HFF-Myc (cell line): ENCODE results near the gene TNIP2.
"Not testable (repeated sequence)": the region's sequence is repeated elsewhere in the genome, so short reads cannot be mapped to it uniquely, and the experiment has no call there.

Experiments
- DNase-seq: peaks from one replicate; pipeline ENCODE4 v3.0.0-alpha.2; 2011; ENCODE audit warnings: low read depth; ENCODE audit errors: extremely low read depth
- H3K4me3 ChIP-seq: replicated peaks from 2 replicates; pipeline ENCODE4 v1.5.1; 2011; ENCODE audit warnings: low read depth, mild to moderate bottlenecking, control low read depth, low read length
- TF ChIP-seq, protein P1 (sequence below): IDR thresholded peaks from 2 replicates; pipeline ENCODE4 v1.5.1; 2012; ENCODE audit warnings: mild to moderate bottlenecking, low read depth, low read length, control low read depth; ENCODE audit errors: missing control alignments

Gene TNIP2

DNA sequence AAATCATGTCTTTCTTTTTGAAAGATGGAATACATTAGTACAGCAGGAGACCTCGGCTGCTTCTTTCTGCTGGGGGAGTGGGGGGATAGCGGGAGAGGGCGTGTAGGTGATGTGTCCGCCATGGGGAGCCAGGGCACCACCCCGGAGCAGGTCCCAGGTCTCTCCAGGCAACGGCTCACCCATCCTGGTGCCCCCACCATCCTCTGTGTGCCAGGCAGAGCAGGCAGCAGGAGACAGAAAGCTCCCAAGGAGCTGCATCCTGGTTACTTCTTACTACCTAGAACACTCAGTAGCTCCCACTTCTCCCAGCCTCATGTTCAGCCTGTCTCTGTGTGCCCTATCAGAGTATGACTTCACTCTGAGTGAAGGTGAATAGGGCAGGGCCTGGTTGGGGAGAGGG lies 23.6 kb downstream of the TNIP2 start:
- no peak for DNase-seq
- TF ChIP-seq, protein P1, sequence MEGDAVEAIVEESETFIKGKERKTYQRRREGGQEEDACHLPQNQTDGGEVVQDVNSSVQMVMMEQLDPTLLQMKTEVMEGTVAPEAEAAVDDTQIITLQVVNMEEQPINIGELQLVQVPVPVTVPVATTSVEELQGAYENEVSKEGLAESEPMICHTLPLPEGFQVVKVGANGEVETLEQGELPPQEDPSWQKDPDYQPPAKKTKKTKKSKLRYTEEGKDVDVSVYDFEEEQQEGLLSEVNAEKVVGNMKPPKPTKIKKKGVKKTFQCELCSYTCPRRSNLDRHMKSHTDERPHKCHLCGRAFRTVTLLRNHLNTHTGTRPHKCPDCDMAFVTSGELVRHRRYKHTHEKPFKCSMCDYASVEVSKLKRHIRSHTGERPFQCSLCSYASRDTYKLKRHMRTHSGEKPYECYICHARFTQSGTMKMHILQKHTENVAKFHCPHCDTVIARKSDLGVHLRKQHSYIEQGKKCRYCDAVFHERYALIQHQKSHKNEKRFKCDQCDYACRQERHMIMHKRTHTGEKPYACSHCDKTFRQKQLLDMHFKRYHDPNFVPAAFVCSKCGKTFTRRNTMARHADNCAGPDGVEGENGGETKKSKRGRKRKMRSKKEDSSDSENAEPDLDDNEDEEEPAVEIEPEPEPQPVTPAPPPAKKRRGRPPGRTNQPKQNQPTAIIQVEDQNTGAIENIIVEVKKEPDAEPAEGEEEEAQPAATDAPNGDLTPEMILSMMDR: no peak
- H3K4me3 ChIP-seq: no peak overlapping the region

DNA sequence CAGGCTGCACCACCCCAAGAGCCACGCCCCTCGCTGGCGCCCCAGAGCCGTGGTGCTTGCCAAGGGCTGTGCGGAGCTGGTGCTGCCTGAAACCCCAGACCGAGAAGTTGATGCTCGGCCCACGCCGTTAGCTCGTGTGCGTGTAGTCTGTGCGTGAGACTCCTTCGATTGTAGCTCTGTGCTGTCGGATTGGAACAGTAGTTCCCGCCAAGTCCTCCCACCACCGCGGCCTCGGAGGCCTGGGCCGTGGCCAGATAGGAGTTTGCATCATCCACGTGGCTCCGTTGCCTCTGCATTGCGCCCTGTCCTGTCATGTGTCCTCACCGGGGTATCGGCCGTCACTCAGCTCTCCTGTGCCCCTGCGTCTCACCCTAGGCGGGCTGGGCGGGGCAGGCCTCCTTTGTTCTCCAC lies 24.2 kb downstream of the TNIP2 start:
- DNase-seq: no peak
- H3K4me3 ChIP-seq: no peak overlapping the region

DNA sequence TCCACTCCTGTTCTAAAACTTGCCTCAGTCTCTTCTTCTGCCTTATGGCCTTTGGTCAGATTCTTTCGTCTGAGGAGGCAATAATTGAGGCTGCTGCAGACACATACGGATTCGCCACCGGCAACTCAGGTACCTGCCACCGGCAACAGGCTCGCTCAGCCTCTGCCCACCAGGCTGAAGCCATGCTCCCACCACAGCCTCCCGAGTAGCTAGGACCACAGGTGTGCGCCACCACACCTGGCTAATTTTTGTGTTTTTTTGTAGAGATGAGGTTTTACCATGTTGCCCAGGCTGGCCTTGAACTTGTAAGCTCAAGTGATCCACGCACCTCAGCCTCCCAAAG lies 26.6 kb downstream of the TNIP2 start:
- TF ChIP-seq, protein P1: no peak
- H3K4me3 ChIP-seq: no peak overlapping the region
- DNase-seq: no peak

More for the DNA sequence above, 24.2 kb downstream of the TNIP2 start:
- TF ChIP-seq, protein P1: no peak

DNA sequence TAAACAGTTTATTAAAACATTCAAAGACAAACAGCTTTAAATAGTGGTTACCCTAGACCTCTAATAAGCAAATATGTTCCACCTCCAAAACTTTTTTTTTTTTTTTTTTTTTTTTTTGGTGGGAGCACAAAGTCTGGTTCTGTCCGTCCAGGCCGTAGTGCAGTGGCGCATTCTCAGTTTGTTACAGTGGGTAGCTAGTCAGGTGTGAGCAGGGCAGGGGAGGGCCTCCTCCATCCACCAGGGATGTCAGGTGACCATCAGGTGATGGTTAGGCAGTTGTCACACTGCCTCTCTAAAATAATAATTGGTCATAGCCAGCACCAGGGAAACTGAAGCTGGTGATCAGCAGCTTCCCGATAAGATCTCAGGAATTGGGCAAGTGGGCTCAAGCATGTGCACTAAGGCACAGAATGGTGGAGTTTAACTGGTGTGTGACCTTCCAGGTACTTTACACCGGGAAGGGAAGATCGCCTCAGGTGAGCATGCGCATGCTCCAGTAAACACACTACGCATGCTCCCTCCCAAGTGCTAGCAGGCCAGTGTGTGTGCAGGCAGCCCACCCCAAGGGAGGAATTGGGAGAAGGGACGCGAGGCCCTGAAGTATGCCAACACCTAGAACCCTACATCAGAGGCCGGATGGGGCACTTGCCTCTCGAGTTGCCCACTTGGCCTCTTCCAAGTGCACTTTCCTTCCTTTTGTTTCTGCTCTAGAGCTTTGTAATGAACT lies 27.2 kb downstream of the TNIP2 start:
- DNase-seq: no peak
- TF ChIP-seq, protein P1: no peak
- H3K4me3 ChIP-seq: no peak overlapping the region

DNA sequence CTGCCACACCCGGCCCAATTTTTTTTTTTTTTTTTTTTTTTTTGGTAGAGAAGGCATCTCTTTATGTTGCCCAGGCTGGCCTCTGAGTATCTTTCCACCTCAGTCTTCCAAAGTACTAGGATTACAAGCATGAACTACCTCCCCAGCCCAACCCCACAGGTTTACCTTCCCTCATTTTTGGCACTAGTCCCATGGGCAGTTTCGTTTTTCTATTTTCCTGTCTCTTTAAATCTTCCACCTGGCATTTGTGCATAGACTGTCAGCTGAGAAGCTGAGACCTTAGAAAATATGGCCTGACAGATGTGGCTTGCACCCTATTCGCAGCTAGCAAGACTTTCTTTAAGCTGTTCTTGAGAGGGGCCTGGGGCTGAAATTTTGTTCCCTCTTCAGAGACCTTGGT lies 27.9 kb downstream of the TNIP2 start:
- TF ChIP-seq, protein P1: no peak
- no peak overlapping the region for H3K4me3 ChIP-seq
- no peak for DNase-seq

DNA sequence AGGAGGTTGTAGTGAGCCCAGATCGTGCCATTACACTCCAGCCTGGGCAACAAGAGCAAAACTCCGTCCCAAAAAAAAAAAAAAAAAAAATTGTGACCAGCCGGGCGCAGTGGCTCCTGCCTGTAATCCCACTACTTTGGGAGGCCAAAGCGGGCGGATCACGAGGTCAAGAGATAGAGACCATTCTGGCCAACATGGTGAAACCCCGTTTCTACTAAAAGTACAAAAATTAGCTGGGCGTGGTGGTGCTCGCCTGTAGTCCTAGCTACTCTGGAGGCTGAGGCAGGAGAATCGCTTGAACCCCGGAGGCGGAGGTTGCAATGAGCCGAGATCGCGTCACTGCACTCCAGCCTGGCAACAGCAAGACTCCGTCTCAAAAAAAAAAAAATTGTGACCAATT lies 29.3 kb downstream of the TNIP2 start:
- not testable (repeated sequence) for H3K4me3 ChIP-seq, DNase-seq

DNA sequence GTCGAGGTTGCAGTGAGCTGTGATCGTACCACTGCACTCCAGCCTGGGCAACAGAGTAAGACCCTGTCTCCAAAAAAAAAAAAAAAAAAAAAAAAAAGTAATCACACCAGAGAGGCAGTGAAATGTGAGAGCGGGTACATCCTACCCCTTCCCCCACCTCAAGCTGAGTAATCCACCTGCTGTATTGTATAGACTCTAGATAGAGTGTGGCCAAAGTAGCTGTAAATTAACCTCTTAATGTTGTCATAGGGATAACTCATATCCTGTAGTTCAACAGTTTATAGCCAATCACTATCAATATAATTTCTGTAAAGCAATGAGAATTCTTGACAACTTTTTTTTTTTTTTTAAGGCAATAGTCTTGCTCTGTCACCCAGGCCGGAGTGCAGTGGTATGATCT lies 30.8 kb downstream of the TNIP2 start:
- DNase-seq: no peak
- no peak overlapping the region for H3K4me3 ChIP-seq
- TF ChIP-seq, protein P1: no peak
